ENCODE results near the gene TMEM242. TPM values are rescaled to one million over a fixed set of nuclear protein-coding genes. Genes with fewer than 3 reads are reported as not detected.

TMEM242 gene
- polyA plus RNA-seq, 1 of the 3 experiments (the other 2 are of a cell fraction) = 7.4 TPM

DNA sequence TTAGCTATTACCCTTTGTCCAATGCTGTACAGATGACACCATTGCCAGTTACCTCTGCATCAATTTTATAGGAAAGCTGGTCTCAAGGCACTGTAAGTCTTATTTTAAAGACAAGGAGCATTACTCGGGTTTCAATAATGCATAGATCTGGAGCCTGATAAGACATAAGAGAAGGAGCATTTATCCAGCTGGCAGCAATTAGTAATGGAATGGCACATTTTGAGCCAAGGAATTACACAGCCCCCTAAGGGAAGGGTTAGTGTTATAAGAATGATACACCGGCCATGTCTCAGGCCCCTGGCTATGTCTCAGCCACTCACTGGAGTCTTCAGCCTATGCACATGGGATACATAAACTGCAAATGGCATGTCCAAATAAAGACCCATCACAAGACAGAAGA, 23.1 kb upstream of the TMEM242 start:
- no peaks in the 10 kb centered on the region for H3K79me2 ChIP-seq (ENCODE audit: insufficient read depth)
- H4K20me1 ChIP-seq (ENCODE audit: insufficient read depth) = no peaks in the 10 kb centered on the region
- no peak overlapping the region for H2AFZ ChIP-seq (ENCODE audit: low read depth)
- no peak overlapping the region for H3K9ac ChIP-seq
- TF ChIP-seq TCF12 (IDR thresholded peaks at IDR 0.05) = peak; percentile 71
- no peak for TF ChIP-seq TAF1 (IDR thresholded peaks at IDR 0.05; ENCODE audit: borderline replicate concordance, low read depth, low read length)
- WGBS (ENCODE audit: low lambda C conversion rate) = 38% methylated on average over 2 of the region's 2 CpGs
- no peak overlapping the region for H3K27ac ChIP-seq (ENCODE audit: low read depth in 2 of 2, low read length in 1 of 2)
- DNase-seq = no peak
- CTCF ChIA-PET = interaction anchor here (0.8 kb wide), 1 partner anchor 10 kb away, joined by 3 read pairs; no protein-coding TSS in a partner anchor
- H3K4me3 ChIP-seq (ENCODE audit: low read depth in 2 of 2, low read length in 1 of 2) = no peak overlapping the region
- no peaks in the 10 kb centered on the region; the same call in 1 of the 2 replicates for H3K27me3 ChIP-seq (ENCODE audit: insufficient read depth)
- no peaks in the 10 kb centered on the region for H3K36me3 ChIP-seq (replicated peaks in 1 of 2; ENCODE audit: control insufficient read depth in 1 of 2, insufficient read depth in 2 of 2, low read length in 1 of 2)
- no peaks in the 10 kb centered on the region for H3F3A ChIP-seq (replicated peaks; ENCODE audit: insufficient read depth)
- POLR2A ChIA-PET = no interaction called here
- H3K4me1 ChIP-seq (ENCODE audit: control insufficient read depth in 1 of 2, insufficient read depth in 2 of 2, low read depth in 1 of 2, low read length in 1 of 2) = no peaks in the 10 kb centered on the region
- H3K9me2 ChIP-seq = no peaks in the 10 kb centered on the region
- no peak overlapping the region for H3K4me2 ChIP-seq
- no peaks in the 10 kb centered on the region for H3K9me3 ChIP-seq

DNA sequence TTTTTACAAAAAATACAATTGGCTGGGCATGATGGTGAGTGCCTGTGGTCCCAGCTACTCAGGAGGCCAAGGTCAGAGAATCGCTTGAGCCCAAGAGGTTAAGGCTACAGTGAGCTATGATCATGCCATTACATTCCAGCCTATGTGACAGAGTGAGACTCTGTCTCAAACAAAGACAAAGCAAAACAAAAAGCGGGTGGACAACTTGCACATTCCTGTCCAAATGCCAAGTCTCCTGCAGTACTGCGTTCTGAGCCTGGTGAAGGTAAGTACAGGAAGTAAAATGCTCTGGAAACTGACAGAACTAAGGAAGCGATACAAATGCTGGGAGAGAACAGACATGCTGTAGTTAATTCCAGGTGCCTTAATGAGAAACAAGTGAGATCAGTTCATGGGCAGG, 20.4 kb upstream of the TMEM242 start:
- Histone ChIP-seq H3K4me1 (ENCODE audit: control insufficient read depth in 1 of 2, insufficient read depth in 2 of 2, low read depth in 1 of 2, low read length in 1 of 2) (no peaks in the 10 kb centered on the region), H3K27me3 (ENCODE audit: insufficient read depth) (no peaks in the 10 kb centered on the region; the same call in 1 of the 2 replicates), H2AFZ (ENCODE audit: low read depth) (no peak overlapping the region), H3K9ac (no peak overlapping the region), H3K4me3 (ENCODE audit: low read depth in 2 of 2, low read length in 1 of 2) (no peak overlapping the region), H3F3A (replicated peaks; ENCODE audit: insufficient read depth) (no peaks in the 10 kb centered on the region), H3K9me3 (no peaks in the 10 kb centered on the region), H3K27ac (ENCODE audit: low read depth in 2 of 2, low read length in 1 of 2) (no peak overlapping the region), H3K79me2 (ENCODE audit: insufficient read depth) (no peaks in the 10 kb centered on the region), H3K4me2 (no peak overlapping the region), H3K9me2 (no peaks in the 10 kb centered on the region), H3K36me3 (replicated peaks in 1 of 2; ENCODE audit: control insufficient read depth in 1 of 2, insufficient read depth in 2 of 2, low read length in 1 of 2) (no peaks in the 10 kb centered on the region), H4K20me1 (ENCODE audit: insufficient read depth) (no peaks in the 10 kb centered on the region)
- POLR2A ChIA-PET = no interaction called here
- DNase-seq = no peak
- CTCF ChIA-PET = no interaction called here
- WGBS (ENCODE audit: low lambda C conversion rate) = 75% methylated on average over 4 of the region's 4 CpGs
- TF ChIP-seq SIN3A (IDR thresholded peaks at IDR 0.05; ENCODE audit: borderline replicate concordance, low read depth, low read length) = no peak
- TF ChIP-seq FOSL2 (IDR thresholded peaks at IDR 0.05; ENCODE audit: borderline replicate concordance, low read depth) = no peak
- TF ChIP-seq, protein P1, sequence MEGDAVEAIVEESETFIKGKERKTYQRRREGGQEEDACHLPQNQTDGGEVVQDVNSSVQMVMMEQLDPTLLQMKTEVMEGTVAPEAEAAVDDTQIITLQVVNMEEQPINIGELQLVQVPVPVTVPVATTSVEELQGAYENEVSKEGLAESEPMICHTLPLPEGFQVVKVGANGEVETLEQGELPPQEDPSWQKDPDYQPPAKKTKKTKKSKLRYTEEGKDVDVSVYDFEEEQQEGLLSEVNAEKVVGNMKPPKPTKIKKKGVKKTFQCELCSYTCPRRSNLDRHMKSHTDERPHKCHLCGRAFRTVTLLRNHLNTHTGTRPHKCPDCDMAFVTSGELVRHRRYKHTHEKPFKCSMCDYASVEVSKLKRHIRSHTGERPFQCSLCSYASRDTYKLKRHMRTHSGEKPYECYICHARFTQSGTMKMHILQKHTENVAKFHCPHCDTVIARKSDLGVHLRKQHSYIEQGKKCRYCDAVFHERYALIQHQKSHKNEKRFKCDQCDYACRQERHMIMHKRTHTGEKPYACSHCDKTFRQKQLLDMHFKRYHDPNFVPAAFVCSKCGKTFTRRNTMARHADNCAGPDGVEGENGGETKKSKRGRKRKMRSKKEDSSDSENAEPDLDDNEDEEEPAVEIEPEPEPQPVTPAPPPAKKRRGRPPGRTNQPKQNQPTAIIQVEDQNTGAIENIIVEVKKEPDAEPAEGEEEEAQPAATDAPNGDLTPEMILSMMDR (IDR thresholded peaks at IDR 0.05) = no peak
- TF ChIP-seq, protein P2, sequence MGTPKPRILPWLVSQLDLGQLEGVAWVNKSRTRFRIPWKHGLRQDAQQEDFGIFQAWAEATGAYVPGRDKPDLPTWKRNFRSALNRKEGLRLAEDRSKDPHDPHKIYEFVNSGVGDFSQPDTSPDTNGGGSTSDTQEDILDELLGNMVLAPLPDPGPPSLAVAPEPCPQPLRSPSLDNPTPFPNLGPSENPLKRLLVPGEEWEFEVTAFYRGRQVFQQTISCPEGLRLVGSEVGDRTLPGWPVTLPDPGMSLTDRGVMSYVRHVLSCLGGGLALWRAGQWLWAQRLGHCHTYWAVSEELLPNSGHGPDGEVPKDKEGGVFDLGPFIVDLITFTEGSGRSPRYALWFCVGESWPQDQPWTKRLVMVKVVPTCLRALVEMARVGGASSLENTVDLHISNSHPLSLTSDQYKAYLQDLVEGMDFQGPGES (IDR thresholded peaks at IDR 0.05; ENCODE audit: low read depth, low read length) = no peak
- no peak for TF ChIP-seq SMC3 (IDR thresholded peaks at IDR 0.05; ENCODE audit: low read depth, low read length)
- no peak for TF ChIP-seq FOXJ3 (CRISPR knock-in tag; IDR thresholded peaks at IDR 0.05)
- TF ChIP-seq NRF1 (IDR thresholded peaks at IDR 0.05; ENCODE audit: low read depth, low read length) = no peak
- no peak for TF ChIP-seq CHD2 (IDR thresholded peaks at IDR 0.05; ENCODE audit: low read length, partially characterized antibody)
- no peak for TF ChIP-seq JUND (IDR thresholded peaks at IDR 0.05)
- no peak for TF ChIP-seq NFIC (IDR thresholded peaks at IDR 0.05; ENCODE audit: borderline replicate concordance)
